ENCODE data around the gene VAT1L. TPM values are rescaled to one million over a fixed set of nuclear protein-coding genes. Genes with fewer than 3 reads are reported as not detected.
"Not testable (repeated sequence)": the region's sequence is repeated elsewhere in the genome, so short reads cannot be mapped to it uniquely, and the experiment has no call there.

VAT1L gene
- polyA plus RNA-seq, 4 donors = 4.9 to 6.1 (median 5.5) TPM

- no peak for DNase-seq (ENCODE audit: low read depth in 4 of 4, low spot score in 3 of 4)
Observed at GRCh38 chr16:77946823-77947222, 158.5 kb downstream of the VAT1L start.

- DNase-seq (ENCODE audit: low read depth in 4 of 4, low spot score in 3 of 4) = not testable (repeated sequence)
Observed at GRCh38 chr16:77947590-77947989, 159.2 kb downstream of the VAT1L start.

- no peak for DNase-seq (ENCODE audit: low read depth in 4 of 4, low spot score in 3 of 4)
Observed at GRCh38 chr16:77948835-77949234, 160.5 kb downstream of the VAT1L start.

- DNase-seq (ENCODE audit: low read depth in 4 of 4, low spot score in 3 of 4) = no peak
Observed at GRCh38 chr16:77949445-77949844, 161.1 kb downstream of the VAT1L start.

- DNase-seq (ENCODE audit: low read depth in 4 of 4, low spot score in 3 of 4) = no peak
Observed at GRCh38 chr16:77951788-77952187, 163.4 kb downstream of the VAT1L start.

GRCh38 chr16:77955127-77955526, 166.8 kb downstream of the VAT1L start:
- DNase-seq (ENCODE audit: low read depth in 4 of 4, low spot score in 3 of 4) = no peak

GRCh38 chr16:77956231-77956630, 167.9 kb downstream of the VAT1L start:
- no peak for DNase-seq (ENCODE audit: low read depth in 4 of 4, low spot score in 3 of 4)

- no peak for DNase-seq (ENCODE audit: low read depth in 4 of 4, low spot score in 3 of 4)
Observed at GRCh38 chr16:77960766-77961165, 172.4 kb downstream of the VAT1L start.

GRCh38 chr16:77961814-77962213, 173.4 kb downstream of the VAT1L start:
- no peak for DNase-seq (ENCODE audit: low read depth in 4 of 4, low spot score in 3 of 4)

- DNase-seq (ENCODE audit: low read depth in 4 of 4, low spot score in 3 of 4) = no peak
Observed at GRCh38 chr16:77962689-77963088, 174.3 kb downstream of the VAT1L start.

- DNase-seq (ENCODE audit: low read depth in 4 of 4, low spot score in 3 of 4) = no peak
Observed at GRCh38 chr16:77963185-77964044, 175.1 kb downstream of the VAT1L start.

- DNase-seq (ENCODE audit: low read depth in 4 of 4, low spot score in 3 of 4) = no peak
Observed at GRCh38 chr16:77965346-77965745, 177.0 kb downstream of the VAT1L start.

- DNase-seq (ENCODE audit: low read depth in 4 of 4, low spot score in 3 of 4) = no peak
Observed at GRCh38 chr16:77967054-77967904, 178.9 kb downstream of the VAT1L start.

GRCh38 chr16:77969861-77970260, 181.5 kb downstream of the VAT1L start:
- DNase-seq (ENCODE audit: low read depth in 4 of 4, low spot score in 3 of 4) = no peak

GRCh38 chr16:77970371-77970770, 182.0 kb downstream of the VAT1L start:
- no peak for DNase-seq (ENCODE audit: low read depth in 4 of 4, low spot score in 3 of 4)

GRCh38 chr16:77971306-77972061, 183.1 kb downstream of the VAT1L start:
- DNase-seq (ENCODE audit: low read depth in 4 of 4, low spot score in 3 of 4) = peak; percentile 51 to 66 (median 62)

- DNase-seq (ENCODE audit: low read depth in 4 of 4, low spot score in 3 of 4) = no peak
Observed at GRCh38 chr16:77972062-77972392, 183.7 kb downstream of the VAT1L start.

GRCh38 chr16:77974883-77975282, 186.5 kb downstream of the VAT1L start:
- no peak for DNase-seq (ENCODE audit: low read depth in 4 of 4, low spot score in 3 of 4)

- no peak for DNase-seq (ENCODE audit: low read depth in 4 of 4, low spot score in 3 of 4)
Observed at GRCh38 chr16:77975942-77976341, 187.6 kb downstream of the VAT1L start.

- no peak for DNase-seq (ENCODE audit: low read depth in 4 of 4, low spot score in 3 of 4)
Observed at GRCh38 chr16:77977339-77977738, 189.0 kb downstream of the VAT1L start.

- no peak for DNase-seq (ENCODE audit: low read depth in 4 of 4, low spot score in 3 of 4)
Observed at GRCh38 chr16:77985111-77985510, 196.7 kb downstream of the VAT1L start.

Measured in right renal pelvis (tissue), 4 donors.